Measurements from ENCODE around the gene TMEM41B. TPM values are rescaled to one million over a fixed set of nuclear protein-coding genes. Genes with fewer than 3 reads are reported as not detected.
"Not testable (repeated sequence)": the region's sequence is repeated elsewhere in the genome, so short reads cannot be mapped to it uniquely, and the experiment has no call there.

The TMEM41B gene
- 41.1 TPM for total RNA-seq

- peak; percentile 99 for ATAC-seq
- intact Hi-C loops (cut with DNase I), result no loop called here
- peak; percentile 99 for DNase-seq (ENCODE audit: low spot score)
Measured at GRCh38 chr11:9314291-9315077, at the start of gene TMEM41B. TSS of gene TMEM41B (minus strand) at chr11:9314593. CDS start at chr11:9314441, 152 bp downstream.

GRCh38 chr11:9362393-9362863 lies 48.0 kb upstream of the TMEM41B start:
- intact Hi-C loops (cut with DNase I), result no loop called here
- DNase-seq (ENCODE audit: low spot score) (no peak), ATAC-seq (no peak)

- intact Hi-C loops (cut with DNase I); DNase-seq (ENCODE audit: low spot score); ATAC-seq: not testable (repeated sequence)
Measured at GRCh38 chr11:9360862-9361622, 46.6 kb upstream of the TMEM41B start.

- intact Hi-C loops (cut with DNase I), result no loop called here
- no peak for DNase-seq (ENCODE audit: low spot score)
- no peak for ATAC-seq
Measured at GRCh38 chr11:9357041-9357440, 42.6 kb upstream of the TMEM41B start.

- no peak for ATAC-seq
- intact Hi-C loops (cut with DNase I), result no loop called here
Measured at GRCh38 chr11:9351321-9351881, 37.0 kb upstream of the TMEM41B start.

GRCh38 chr11:9347779-9348178 lies 33.4 kb upstream of the TMEM41B start:
- intact Hi-C loops (cut with DNase I); ATAC-seq; DNase-seq (ENCODE audit: low spot score): not testable (repeated sequence)

More at GRCh38 chr11:9351321-9351881, 37.0 kb upstream of the TMEM41B start:
- no peak for DNase-seq (ENCODE audit: low spot score)

GRCh38 chr11:9347100-9347499 lies 32.7 kb upstream of the TMEM41B start:
- DNase-seq (ENCODE audit: low spot score), result no peak
- ATAC-seq, result no peak

GRCh38 chr11:9344061-9344680 lies 29.8 kb upstream of the TMEM41B start:
- ATAC-seq, result no peak
- DNase-seq (ENCODE audit: low spot score), result no peak

More at GRCh38 chr11:9347100-9347499, 32.7 kb upstream of the TMEM41B start:
- intact Hi-C loops (cut with DNase I), result no loop called here

GRCh38 chr11:9341638-9342178 lies 27.3 kb upstream of the TMEM41B start:
- ATAC-seq (no peak), DNase-seq (ENCODE audit: low spot score) (no peak)
- intact Hi-C loops (cut with DNase I), result no loop called here

More at GRCh38 chr11:9344061-9344680, 29.8 kb upstream of the TMEM41B start:
- intact Hi-C loops (cut with DNase I), result no loop called here

- ATAC-seq (no peak), DNase-seq (ENCODE audit: low spot score) (no peak)
- intact Hi-C loops (cut with DNase I), result no loop called here
Measured at GRCh38 chr11:9332655-9333054, 18.3 kb upstream of the TMEM41B start.

GRCh38 chr11:9330387-9331384 lies 16.3 kb upstream of the TMEM41B start:
- DNase-seq (ENCODE audit: low spot score) (no peak), ATAC-seq (no peak)
- intact Hi-C loops (cut with DNase I), result no loop called here

- ATAC-seq, result no peak
- DNase-seq (ENCODE audit: low spot score), result no peak
- intact Hi-C loops (cut with DNase I), result no loop called here
Measured at GRCh38 chr11:9320047-9320446, 5.7 kb upstream of the TMEM41B start.

- DNase-seq (ENCODE audit: low spot score); intact Hi-C loops (cut with DNase I): not testable (repeated sequence)
Measured at GRCh38 chr11:9319377-9320001, 5.1 kb upstream of the TMEM41B start.

GRCh38 chr11:9318442-9319376 lies 4.3 kb upstream of the TMEM41B start:
- not testable (repeated sequence) for DNase-seq (ENCODE audit: low spot score)

More at GRCh38 chr11:9319377-9320001, 5.1 kb upstream of the TMEM41B start:
- ATAC-seq, result not testable (repeated sequence)

GRCh38 chr11:9316334-9316733 lies 1.9 kb upstream of the TMEM41B start:
- DNase-seq (ENCODE audit: low spot score) (no peak), ATAC-seq (no peak)
- intact Hi-C loops (cut with DNase I), result no loop called here

More at GRCh38 chr11:9318442-9319376, 4.3 kb upstream of the TMEM41B start:
- ATAC-seq; intact Hi-C loops (cut with DNase I): not testable (repeated sequence)

GRCh38 chr11:9315078-9315688 lies 790 bp upstream of the TMEM41B start:
- DNase-seq (ENCODE audit: low spot score) (no peak), ATAC-seq (peak; percentile 2)
- intact Hi-C loops (cut with DNase I), result no loop called here
